Neutrophil (primary cell): ENCODE data around the gene SLC25A39.

Source experiments
- H3K27ac ChIP-seq: fragments of 200-600 bp; sonication (generic); 2 replicates; pipeline ENCODE4 v1.5.1; 2016; ENCODE audit warnings: mild to moderate bottlenecking, moderate library complexity
- H3K27me3 ChIP-seq: fragments of 200-600 bp; sonication (generic); 2 replicates; pipeline ENCODE4 v1.6.0; 2016; ENCODE audit warnings: mild to moderate bottlenecking
- H3K36me3 ChIP-seq: fragments of 200-600 bp; sonication (generic); 2 replicates; pipeline ENCODE4 v1.5.1; 2017
- H3K4me1 ChIP-seq, 2 experiments: fragments of 200-600 bp in 1 of 2; sonication (generic) in 1 of 2; 1 replicate in 1 of 2; 2 replicates in 1 of 2; pipeline versions ENCODE4 v1.5.1 to v1.6.1; 2013 to 2016; ENCODE audit warnings: low read depth in 1 of 2, low read length in 1 of 2, mild to moderate bottlenecking in 1 of 2, moderate library complexity in 1 of 2; ENCODE audit not compliant: control insufficient read depth in 1 of 2, insufficient read depth in 1 of 2
- H3K4me3 ChIP-seq, 2 experiments: fragments of 200-600 bp in 1 of 2; sonication (generic) in 1 of 2; 1 replicate in 1 of 2; 2 replicates in 1 of 2; pipeline ENCODE4 v1.5.1; 2013 to 2016; ENCODE audit warnings: low read depth in 1 of 2, low read length in 1 of 2, mild to moderate bottlenecking in 1 of 2, moderate library complexity in 1 of 2
- H3K9me3 ChIP-seq: fragments of 200-600 bp; sonication (generic); 2 replicates; pipeline ENCODE4 v1.5.1; 2016
- TF ChIP-seq, protein P1 (sequence below): fragments of 200-600 bp; sonication (generic); IDR thresholded peaks from 2 replicates; pipeline ENCODE4 v1.5.1; 2016; ENCODE audit warnings: antibody characterized with exemption

The SLC25A39 gene

GRCh38 chr17:44304651-44305050, 20.0 kb downstream of the SLC25A39 start:
- H3K9me3 ChIP-seq: no peaks in the 10 kb centered on the region
- H3K36me3 ChIP-seq: no peaks in the 10 kb centered on the region
- no peak overlapping the region for H3K4me3 ChIP-seq
- TF ChIP-seq, protein P1, sequence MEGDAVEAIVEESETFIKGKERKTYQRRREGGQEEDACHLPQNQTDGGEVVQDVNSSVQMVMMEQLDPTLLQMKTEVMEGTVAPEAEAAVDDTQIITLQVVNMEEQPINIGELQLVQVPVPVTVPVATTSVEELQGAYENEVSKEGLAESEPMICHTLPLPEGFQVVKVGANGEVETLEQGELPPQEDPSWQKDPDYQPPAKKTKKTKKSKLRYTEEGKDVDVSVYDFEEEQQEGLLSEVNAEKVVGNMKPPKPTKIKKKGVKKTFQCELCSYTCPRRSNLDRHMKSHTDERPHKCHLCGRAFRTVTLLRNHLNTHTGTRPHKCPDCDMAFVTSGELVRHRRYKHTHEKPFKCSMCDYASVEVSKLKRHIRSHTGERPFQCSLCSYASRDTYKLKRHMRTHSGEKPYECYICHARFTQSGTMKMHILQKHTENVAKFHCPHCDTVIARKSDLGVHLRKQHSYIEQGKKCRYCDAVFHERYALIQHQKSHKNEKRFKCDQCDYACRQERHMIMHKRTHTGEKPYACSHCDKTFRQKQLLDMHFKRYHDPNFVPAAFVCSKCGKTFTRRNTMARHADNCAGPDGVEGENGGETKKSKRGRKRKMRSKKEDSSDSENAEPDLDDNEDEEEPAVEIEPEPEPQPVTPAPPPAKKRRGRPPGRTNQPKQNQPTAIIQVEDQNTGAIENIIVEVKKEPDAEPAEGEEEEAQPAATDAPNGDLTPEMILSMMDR: no peak
- peaks cover 0 to 18% of the 10 kb centered on the region in 2 experiments for H3K4me1 ChIP-seq
- peaks cover 94% of the 10 kb centered on the region for H3K27me3 ChIP-seq
- H3K27ac ChIP-seq: no peak overlapping the region

GRCh38 chr17:44297975-44298374, 26.6 kb downstream of the SLC25A39 start:
- Histone ChIP-seq H3K4me3 (no peak overlapping the region), H3K9me3 (no peaks in the 10 kb centered on the region), H3K36me3 (no peaks in the 10 kb centered on the region), H3K27ac (no peak overlapping the region), H3K4me1 (no peaks in the 10 kb centered on the region), H3K27me3 (peaks cover 70% of the 10 kb centered on the region)
- TF ChIP-seq, protein P1: no peak

- Histone ChIP-seq H3K27me3 (peaks cover 53% of the 10 kb centered on the region), H3K9me3 (no peaks in the 10 kb centered on the region), H3K4me1 (no peaks in the 10 kb centered on the region), H3K27ac (no peak overlapping the region), H3K4me3 (no peak overlapping the region), H3K36me3 (no peaks in the 10 kb centered on the region)
- TF ChIP-seq, protein P1: no peak
These were observed 31.0 kb downstream of the SLC25A39 start for GRCh38 chr17:44293509-44294226.

- Histone ChIP-seq H3K36me3 (no peaks in the 10 kb centered on the region), H3K4me1 (no peaks in the 10 kb centered on the region), H3K27ac (no peak overlapping the region), H3K4me3 (no peak overlapping the region), H3K9me3 (no peaks in the 10 kb centered on the region), H3K27me3 (peaks cover 26% of the 10 kb centered on the region)
- TF ChIP-seq, protein P1: no peak
These were observed 37.0 kb downstream of the SLC25A39 start for GRCh38 chr17:44287651-44288050.

GRCh38 chr17:44284024-44284400, 40.6 kb downstream of the SLC25A39 start:
- no peaks in the 10 kb centered on the region for H3K4me1 ChIP-seq
- TF ChIP-seq, protein P1: no peak
- no peak overlapping the region for H3K27ac ChIP-seq
- H3K4me3 ChIP-seq: no peak overlapping the region
- no peaks in the 10 kb centered on the region for H3K36me3 ChIP-seq
- H3K9me3 ChIP-seq: no peaks in the 10 kb centered on the region
- H3K27me3 ChIP-seq: peaks cover 40% of the 10 kb centered on the region
